ENCODE results near the gene ADPRHL1. TPM values are rescaled to one million over a fixed set of nuclear protein-coding genes. Genes with fewer than 3 reads are reported as not detected.

Gene ADPRHL1
- total RNA-seq, 2 donors from 2014 or later = 4.6 to 6.2 TPM

DNA sequence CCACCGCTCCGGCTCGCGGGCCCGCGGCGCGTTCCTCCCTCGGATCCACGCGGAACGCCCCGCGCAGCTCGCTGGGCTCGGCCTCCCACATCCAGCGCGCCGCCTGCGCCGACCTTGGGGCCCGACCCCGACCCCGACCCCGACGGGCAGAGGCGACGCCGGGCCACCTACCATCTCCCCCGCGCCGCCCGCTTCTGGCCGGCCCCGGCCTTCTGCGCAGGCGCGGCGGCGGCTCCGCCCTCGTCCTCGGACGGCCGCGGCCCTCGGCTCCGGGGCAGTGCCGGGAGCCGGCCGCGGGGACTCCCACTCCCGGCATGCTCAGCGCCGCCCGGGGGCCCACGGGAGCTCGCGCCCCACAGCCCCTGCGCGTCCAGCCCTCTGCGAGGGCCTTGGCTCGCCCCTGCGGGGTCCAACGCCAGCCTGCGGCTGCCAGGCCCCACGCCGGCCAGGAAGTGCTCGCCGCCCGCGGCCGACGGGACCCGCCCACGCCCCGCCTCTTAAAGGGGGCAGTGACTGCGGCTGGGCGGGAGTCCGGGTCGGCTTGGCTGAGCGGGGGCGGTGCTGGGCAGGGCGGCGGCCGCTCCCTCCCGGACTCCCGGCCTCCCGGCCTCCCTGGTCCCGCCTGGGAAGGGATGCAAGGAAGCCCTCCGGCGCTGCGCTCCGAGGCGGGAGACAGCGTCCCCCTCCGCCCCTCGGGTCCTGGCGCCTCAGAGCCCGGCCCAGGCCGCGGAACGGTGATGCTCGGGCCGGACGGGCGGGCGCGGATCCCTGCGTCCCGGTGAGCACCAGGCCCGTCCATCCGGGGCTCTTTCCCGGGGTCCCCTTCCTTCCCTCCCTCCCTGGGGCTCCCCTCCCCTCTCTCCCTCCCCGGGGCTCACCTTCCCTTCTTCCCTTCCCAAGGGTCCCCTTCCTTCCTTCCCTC lies 37.5 kb upstream of the ADPRHL1 start, which contains the start of gene DCUN1D2:
Gene DCUN1D2, minus strand, starts transcription at position 216 of the 922 bp plus-strand sequence. Its CDS starts 42 bp downstream, at position 174.
- no peaks in the 10 kb centered on the region for H3K27me3 ChIP-seq
- H3K9me3 ChIP-seq = no peaks in the 10 kb centered on the region
- peak within 1 kb of the TSS; percentile 84 for H3K27ac ChIP-seq
- peak within 1 kb of the TSS; percentile 85 to 88 for H3K9ac ChIP-seq (ENCODE audit: low read depth in 2 of 2, low read length in 2 of 2)
- peaks cover 17% of the 10 kb centered on the region for H3K4me1 ChIP-seq
- peak; percentile 93 for DNase-seq
- intact Hi-C loops (cut with DNase I) = no loop called here
- peak within 1 kb of the TSS; percentile 90 for H3K4me3 ChIP-seq
- no peaks in the 10 kb centered on the region for H3K36me3 ChIP-seq
- TF ChIP-seq, protein P1, sequence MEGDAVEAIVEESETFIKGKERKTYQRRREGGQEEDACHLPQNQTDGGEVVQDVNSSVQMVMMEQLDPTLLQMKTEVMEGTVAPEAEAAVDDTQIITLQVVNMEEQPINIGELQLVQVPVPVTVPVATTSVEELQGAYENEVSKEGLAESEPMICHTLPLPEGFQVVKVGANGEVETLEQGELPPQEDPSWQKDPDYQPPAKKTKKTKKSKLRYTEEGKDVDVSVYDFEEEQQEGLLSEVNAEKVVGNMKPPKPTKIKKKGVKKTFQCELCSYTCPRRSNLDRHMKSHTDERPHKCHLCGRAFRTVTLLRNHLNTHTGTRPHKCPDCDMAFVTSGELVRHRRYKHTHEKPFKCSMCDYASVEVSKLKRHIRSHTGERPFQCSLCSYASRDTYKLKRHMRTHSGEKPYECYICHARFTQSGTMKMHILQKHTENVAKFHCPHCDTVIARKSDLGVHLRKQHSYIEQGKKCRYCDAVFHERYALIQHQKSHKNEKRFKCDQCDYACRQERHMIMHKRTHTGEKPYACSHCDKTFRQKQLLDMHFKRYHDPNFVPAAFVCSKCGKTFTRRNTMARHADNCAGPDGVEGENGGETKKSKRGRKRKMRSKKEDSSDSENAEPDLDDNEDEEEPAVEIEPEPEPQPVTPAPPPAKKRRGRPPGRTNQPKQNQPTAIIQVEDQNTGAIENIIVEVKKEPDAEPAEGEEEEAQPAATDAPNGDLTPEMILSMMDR (IDR thresholded peaks at IDR 0.05) = no peak

DNA sequence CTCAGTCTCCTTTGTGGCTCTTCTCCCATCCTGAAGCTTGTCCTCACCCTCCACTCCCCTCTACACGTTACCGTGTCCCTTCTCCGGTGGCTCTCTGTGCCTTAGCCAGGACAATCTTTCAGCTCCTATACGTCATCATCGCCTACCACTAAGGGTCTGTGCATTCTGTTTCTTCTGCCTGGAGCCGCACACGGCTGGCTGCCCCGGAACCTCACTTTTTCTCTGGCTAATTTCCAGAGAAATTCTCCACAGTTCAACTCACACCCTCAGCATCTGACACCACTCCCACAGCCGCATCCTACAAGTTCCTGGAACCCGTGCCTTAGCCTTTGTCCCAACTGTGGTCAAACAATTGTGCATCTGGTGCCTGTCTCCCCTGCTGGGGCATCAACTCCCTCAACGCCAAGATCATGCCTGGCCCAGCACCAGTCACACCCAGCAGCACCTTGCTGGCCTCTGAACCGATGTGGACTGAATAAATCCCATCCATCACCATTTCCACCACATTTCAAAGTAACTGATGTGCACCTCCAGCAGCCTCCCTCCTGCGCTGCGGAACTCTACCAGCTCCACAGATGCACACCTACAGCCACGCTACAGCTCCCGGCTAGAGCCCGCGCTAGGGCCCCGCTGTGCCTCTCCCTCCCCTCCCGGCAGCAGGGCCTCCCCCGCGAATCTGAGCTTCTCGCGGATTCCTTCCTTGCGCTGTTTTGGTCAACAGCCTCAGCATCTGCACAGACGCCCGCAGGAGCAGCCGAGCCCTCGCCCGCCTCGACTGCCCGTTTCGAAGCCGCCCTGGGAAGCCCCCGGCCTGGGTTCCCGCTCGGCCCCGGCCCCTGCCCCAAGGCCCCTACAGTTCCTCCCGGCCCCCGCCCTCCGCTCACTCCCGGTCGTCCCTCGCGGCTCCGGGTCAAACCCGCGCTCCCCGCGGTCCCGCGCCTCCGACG lies 36.5 kb upstream of the ADPRHL1 start:
- peak overlapping the region; percentile 90 for H3K4me3 ChIP-seq
- no peaks in the 10 kb centered on the region for H3K9me3 ChIP-seq
- H3K4me1 ChIP-seq = peaks cover 17% of the 10 kb centered on the region
- TF ChIP-seq, protein P1 (IDR thresholded peaks at IDR 0.05) = no peak
- H3K27ac ChIP-seq = peak overlapping the region; percentile 84
- intact Hi-C loops (cut with DNase I) = no loop called here
- no peaks in the 10 kb centered on the region for H3K27me3 ChIP-seq
- DNase-seq = peak; percentile 37
- H3K36me3 ChIP-seq = no peaks in the 10 kb centered on the region
- peak overlapping the region; percentile 77 to 79 for H3K9ac ChIP-seq (ENCODE audit: low read depth in 2 of 2, low read length in 2 of 2)

DNA sequence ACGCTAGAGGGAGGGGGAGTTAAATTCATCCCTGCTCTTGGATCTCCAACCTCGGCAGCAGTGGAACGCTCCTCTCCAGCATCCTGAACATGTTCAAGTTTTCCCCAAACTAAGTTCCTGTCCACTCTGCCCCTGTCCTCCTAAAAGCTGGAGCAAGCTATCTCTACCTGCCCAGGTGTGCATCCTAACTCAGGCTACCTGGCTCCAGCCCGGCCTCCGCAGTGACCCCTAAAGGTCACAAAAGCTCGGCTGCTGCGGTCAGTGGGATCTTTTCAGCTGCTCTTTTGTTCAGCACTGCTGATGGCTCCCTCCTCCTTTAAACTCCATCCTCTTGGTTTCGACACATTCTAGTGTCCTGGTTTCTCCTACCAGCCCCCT lies 35.9 kb upstream of the ADPRHL1 start:
- intact Hi-C loops (cut with DNase I) = no loop called here
- H3K36me3 ChIP-seq = no peaks in the 10 kb centered on the region
- H3K4me1 ChIP-seq = peaks cover 17% of the 10 kb centered on the region
- no peaks in the 10 kb centered on the region for H3K27me3 ChIP-seq
- TF ChIP-seq, protein P1 (IDR thresholded peaks at IDR 0.05) = no peak
- peak overlapping the region; percentile 77 to 79 for H3K9ac ChIP-seq (ENCODE audit: low read depth in 2 of 2, low read length in 2 of 2)
- no peak overlapping the region for H3K27ac ChIP-seq
- no peak for DNase-seq
- no peaks in the 10 kb centered on the region for H3K9me3 ChIP-seq
- peak overlapping the region; percentile 90 for H3K4me3 ChIP-seq

DNA sequence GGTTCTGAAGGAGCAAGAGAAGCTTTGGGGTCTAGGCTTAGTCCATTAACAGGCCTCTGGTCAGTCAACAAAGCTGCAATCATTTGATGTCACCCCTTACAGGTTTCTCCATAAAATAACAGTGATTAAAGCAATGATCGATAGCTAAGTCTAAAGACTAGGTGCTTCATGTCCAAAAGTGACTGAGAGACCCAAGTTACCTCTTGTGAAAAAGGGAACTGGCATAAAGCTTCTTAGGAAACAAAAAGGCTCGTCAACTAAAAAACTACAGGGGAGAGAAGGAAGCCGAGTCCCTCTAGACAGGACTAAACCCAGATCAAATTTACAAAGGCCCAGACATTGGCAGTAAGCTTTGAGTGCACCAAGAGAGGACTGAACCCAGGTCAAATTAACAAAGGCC lies 35.0 kb upstream of the ADPRHL1 start:
- no peak overlapping the region for H3K9ac ChIP-seq (ENCODE audit: low read depth in 2 of 2, low read length in 2 of 2)
- H3K9me3 ChIP-seq = no peaks in the 10 kb centered on the region
- H3K4me3 ChIP-seq = no peak overlapping the region
- TF ChIP-seq, protein P1 (IDR thresholded peaks at IDR 0.05) = no peak
- no peak overlapping the region for H3K27ac ChIP-seq
- no peaks in the 10 kb centered on the region for H3K27me3 ChIP-seq
- H3K36me3 ChIP-seq = no peaks in the 10 kb centered on the region
- H3K4me1 ChIP-seq = peaks cover 10% of the 10 kb centered on the region
- no peak for DNase-seq
- intact Hi-C loops (cut with DNase I) = no loop called here

DNA sequence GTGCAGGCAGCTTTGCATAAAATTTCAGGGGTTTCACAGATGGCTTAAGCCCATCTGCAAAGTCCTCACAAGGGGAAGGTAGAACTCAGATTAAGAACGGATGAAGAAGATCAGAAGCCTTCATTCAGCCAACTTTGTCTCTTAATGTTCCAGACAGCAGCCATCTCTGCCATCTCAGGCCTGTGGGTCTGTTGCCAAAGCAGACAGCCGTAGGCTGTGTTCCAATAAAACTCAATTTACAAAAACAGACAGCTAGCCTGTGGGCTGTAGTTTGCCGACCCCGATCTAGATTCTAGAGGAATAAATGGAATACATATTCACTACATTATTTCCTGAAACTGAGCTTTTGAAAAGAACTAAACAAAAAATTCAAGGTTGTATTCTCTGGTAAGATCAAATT lies 33.4 kb upstream of the ADPRHL1 start:
- intact Hi-C loops (cut with DNase I) = no loop called here
- Histone ChIP-seq H3K4me3 (no peak overlapping the region), H3K4me1 (peaks cover 7% of the 10 kb centered on the region), H3K9ac (ENCODE audit: low read depth in 2 of 2, low read length in 2 of 2) (no peak overlapping the region), H3K27ac (no peak overlapping the region), H3K9me3 (no peaks in the 10 kb centered on the region), H3K27me3 (no peaks in the 10 kb centered on the region), H3K36me3 (no peaks in the 10 kb centered on the region)
- TF ChIP-seq, protein P1 (IDR thresholded peaks at IDR 0.05) = no peak
- DNase-seq = no peak

Measured in colonic mucosa (tissue), 4 donors.